HUES6 (cell line): Measurements from ENCODE around the gene NCOA4.
"Not testable (repeated sequence)": the region's sequence is repeated elsewhere in the genome, so short reads cannot be mapped to it uniquely, and the experiment has no call there.

Experiments used
- H3K27ac ChIP-seq: 2 replicates; pipeline ENCODE4 v1.7.0; 2013; ENCODE audit warnings: low read depth, mild to moderate bottlenecking, low read length, inconsistent platforms
- H3K27me3 ChIP-seq: 2 replicates; pipeline ENCODE4 v1.6.1; 2013; ENCODE audit warnings: low read length; ENCODE audit not compliant: control insufficient read depth, insufficient read depth
- H3K36me3 ChIP-seq: 2 replicates; pipeline ENCODE4 v1.6.1; 2013; ENCODE audit warnings: low read length; ENCODE audit not compliant: control insufficient read depth, insufficient read depth
- H3K4me1 ChIP-seq: 2 replicates; pipeline ENCODE4 v1.6.1; 2013; ENCODE audit warnings: low read length; ENCODE audit not compliant: control insufficient read depth, insufficient read depth
- H3K4me3 ChIP-seq: 2 replicates; pipeline ENCODE4 v1.5.1; 2013; ENCODE audit warnings: low read depth, low read length
- H3K9ac ChIP-seq: one replicate; pipeline ENCODE4 v1.6.1; 2013; ENCODE audit warnings: mild to moderate bottlenecking, low read length
- H3K9me3 ChIP-seq: 2 replicates; pipeline ENCODE4 v1.6.1; 2013; ENCODE audit warnings: low read depth, low read length; ENCODE audit not compliant: control insufficient read depth, insufficient read depth

NCOA4 gene

GRCh38 chr10:46001187-46001756 lies 29.2 kb downstream of the NCOA4 start:
- no peaks in the 10 kb centered on the region for H3K9me3 ChIP-seq
- H3K27me3 ChIP-seq = no peaks in the 10 kb centered on the region
- H3K4me3 ChIP-seq = no peak overlapping the region
- peaks cover 86% of the 10 kb centered on the region for H3K36me3 ChIP-seq
- H3K27ac ChIP-seq = 0 out of 2 replicates have a peak overlapping the region, but pooled peaks have one; percentile 14
- peaks cover 11% of the 10 kb centered on the region; the same call in 1 of the 2 replicates for H3K4me1 ChIP-seq
- H3K9ac ChIP-seq = no peak overlapping the region

- H3K36me3 ChIP-seq = peaks cover 78% of the 10 kb centered on the region
- H3K27me3 ChIP-seq = no peaks in the 10 kb centered on the region
- H3K27ac ChIP-seq = no peak overlapping the region
- H3K4me3 ChIP-seq = no peak overlapping the region
- no peaks in the 10 kb centered on the region for H3K9me3 ChIP-seq
- H3K9ac ChIP-seq = no peak overlapping the region
- H3K4me1 ChIP-seq = peaks cover 11% of the 10 kb centered on the region; the same call in 1 of the 2 replicates
Observed at GRCh38 chr10:46000538-46000937, 29.9 kb downstream of the NCOA4 start.

GRCh38 chr10:45999955-46000354 lies 30.5 kb downstream of the NCOA4 start:
- not testable (repeated sequence) for H3K9ac ChIP-seq, H3K27ac ChIP-seq, H3K4me3 ChIP-seq, H3K27me3 ChIP-seq, H3K9me3 ChIP-seq
- peaks cover 11% of the 10 kb centered on the region; the same call in 1 of the 2 replicates for H3K4me1 ChIP-seq
- peaks cover 73% of the 10 kb centered on the region for H3K36me3 ChIP-seq

- Histone ChIP-seq H3K4me1 (peaks cover 11% of the 10 kb centered on the region; the same call in 1 of the 2 replicates), H3K27ac (peak overlapping the region; percentile 25), H3K9ac (no peak overlapping the region), H3K9me3 (no peaks in the 10 kb centered on the region), H3K4me3 (no peak overlapping the region), H3K27me3 (no peaks in the 10 kb centered on the region), H3K36me3 (peaks cover 61% of the 10 kb centered on the region)
Observed at GRCh38 chr10:45997994-45998763, 32.2 kb downstream of the NCOA4 start.

- H3K4me3 ChIP-seq = no peak overlapping the region
- peaks cover 59% of the 10 kb centered on the region for H3K36me3 ChIP-seq
- H3K27me3 ChIP-seq = no peaks in the 10 kb centered on the region
- H3K9me3 ChIP-seq = no peaks in the 10 kb centered on the region
- H3K9ac ChIP-seq = no peak overlapping the region
- H3K27ac ChIP-seq = peak overlapping the region; percentile 25
- peaks cover 11% of the 10 kb centered on the region; the same call in 1 of the 2 replicates for H3K4me1 ChIP-seq
Observed at GRCh38 chr10:45997557-45997956, 32.9 kb downstream of the NCOA4 start.

- H3K4me1 ChIP-seq, H3K9me3 ChIP-seq, H3K27ac ChIP-seq, H3K27me3 ChIP-seq, H3K9ac ChIP-seq, H3K4me3 ChIP-seq: not testable (repeated sequence)
- H3K36me3 ChIP-seq = peaks cover 30% of the 10 kb centered on the region
Observed at GRCh38 chr10:45985590-45985989, 44.8 kb downstream of the NCOA4 start.

GRCh38 chr10:45984473-45984872 lies 46.0 kb downstream of the NCOA4 start:
- not testable (repeated sequence) for H3K9me3 ChIP-seq, H3K9ac ChIP-seq, H3K4me3 ChIP-seq, H3K4me1 ChIP-seq, H3K27me3 ChIP-seq, H3K27ac ChIP-seq
- H3K36me3 ChIP-seq = peaks cover 26% of the 10 kb centered on the region

- H3K36me3 ChIP-seq = peaks cover 23% of the 10 kb centered on the region
- H3K27me3 ChIP-seq, H3K9ac ChIP-seq, H3K27ac ChIP-seq, H3K4me1 ChIP-seq, H3K9me3 ChIP-seq, H3K4me3 ChIP-seq: not testable (repeated sequence)
Observed at GRCh38 chr10:45983538-45984186, 46.8 kb downstream of the NCOA4 start.

GRCh38 chr10:45981367-45981766 lies 49.1 kb downstream of the NCOA4 start:
- H3K9me3 ChIP-seq, H3K27me3 ChIP-seq, H3K9ac ChIP-seq, H3K4me3 ChIP-seq, H3K4me1 ChIP-seq, H3K27ac ChIP-seq: not testable (repeated sequence)
- peaks cover 20% of the 10 kb centered on the region for H3K36me3 ChIP-seq

- not testable (repeated sequence) for H3K9me3 ChIP-seq, H3K9ac ChIP-seq, H3K27me3 ChIP-seq, H3K36me3 ChIP-seq, H3K4me3 ChIP-seq, H3K4me1 ChIP-seq, H3K27ac ChIP-seq
Observed at GRCh38 chr10:45978554-45978953, 51.9 kb downstream of the NCOA4 start.

GRCh38 chr10:45974041-45974440 lies 56.4 kb downstream of the NCOA4 start:
- H3K9ac ChIP-seq, H3K9me3 ChIP-seq, H3K4me3 ChIP-seq, H3K4me1 ChIP-seq, H3K36me3 ChIP-seq, H3K27ac ChIP-seq, H3K27me3 ChIP-seq: not testable (repeated sequence)
